HG03520 (cell line): ENCODE data around the gene ANKRD28.

Source experiments
- ATAC-seq: cut with Tn5 transposase; IDR thresholded peaks from one replicate; pipeline ENCODE4 v1.9.1; 2021; ENCODE audit warnings: mild to moderate bottlenecking, moderate library complexity; ENCODE audit not compliant: unreplicated experiment

Gene ANKRD28

DNA sequence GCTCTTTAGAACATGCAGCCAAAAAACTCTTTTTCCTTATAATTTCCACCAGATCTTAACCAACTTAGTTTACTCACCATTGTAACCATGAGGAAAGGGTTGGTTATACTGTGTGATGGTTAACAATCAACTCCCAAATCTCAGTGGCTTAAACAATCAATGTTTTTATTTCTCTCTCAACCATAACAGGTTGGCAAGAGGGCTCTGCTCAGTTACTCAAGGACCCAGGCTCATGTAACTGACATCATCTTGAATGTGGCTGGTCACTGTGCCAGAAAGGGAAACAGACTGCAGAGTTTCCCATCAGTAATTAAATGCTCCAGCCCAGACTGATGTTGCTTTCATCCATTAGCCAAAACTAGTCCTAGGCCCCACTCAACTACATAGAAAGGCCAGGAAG lies 69.0 kb downstream of the ANKRD28 start:
- no peak for ATAC-seq

DNA sequence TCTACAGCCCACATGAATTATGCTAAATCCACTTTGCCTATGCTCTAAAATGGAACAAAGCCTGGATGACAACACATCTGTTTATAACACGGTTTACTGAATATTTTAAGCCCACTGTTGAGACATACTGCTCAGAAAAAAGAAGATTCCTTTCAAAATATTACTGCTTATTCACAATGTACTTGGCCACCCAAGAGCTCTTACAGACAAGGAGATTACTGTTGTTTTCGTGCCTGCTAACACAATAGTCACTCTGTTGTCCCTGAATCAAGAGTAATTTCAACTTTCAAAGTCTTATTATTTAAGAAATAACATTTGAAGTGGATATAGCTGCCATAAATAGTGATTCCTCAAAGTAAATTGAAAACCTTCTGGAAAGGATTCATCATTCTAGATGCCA lies 70.9 kb downstream of the ANKRD28 start:
- no peak for ATAC-seq

DNA sequence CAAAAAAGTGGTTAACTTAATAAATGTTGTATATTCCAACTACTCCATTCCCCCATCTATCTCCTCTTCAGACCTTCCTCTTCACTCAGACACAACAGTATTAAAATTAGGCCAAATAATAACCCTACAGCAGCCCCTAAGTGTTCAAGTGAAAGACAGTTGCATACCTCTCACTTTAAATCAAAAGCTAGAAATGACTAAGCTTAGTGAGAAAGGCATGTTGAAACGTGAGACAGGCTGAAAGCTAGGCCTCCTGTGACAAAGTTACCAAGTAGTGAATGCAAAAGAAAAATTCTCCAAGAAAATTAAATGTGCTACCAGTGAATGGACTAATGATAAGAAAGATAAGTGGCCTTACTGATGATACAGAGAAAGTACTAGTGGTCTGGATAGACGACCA lies 71.7 kb downstream of the ANKRD28 start:
- ATAC-seq, result peak; percentile 76

DNA sequence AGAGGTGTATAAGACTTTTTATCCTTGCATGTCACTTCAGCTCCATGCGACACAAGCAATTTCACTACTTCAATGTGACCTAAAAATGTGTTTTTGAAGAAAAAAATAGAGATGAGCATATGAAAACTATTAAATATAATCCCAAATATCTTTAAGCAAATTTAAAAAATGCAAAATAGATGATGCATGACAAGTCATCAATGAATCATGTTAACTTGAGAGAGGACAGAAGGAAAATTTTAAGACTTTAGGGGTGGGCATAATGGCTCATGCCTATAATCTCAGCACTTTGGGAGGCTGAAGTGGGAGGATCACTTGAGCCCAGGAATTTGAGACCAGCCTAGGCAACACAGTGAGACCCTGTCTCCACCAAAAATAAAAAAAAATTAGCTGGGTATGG lies 73.3 kb downstream of the ANKRD28 start:
- ATAC-seq, result no peak

DNA sequence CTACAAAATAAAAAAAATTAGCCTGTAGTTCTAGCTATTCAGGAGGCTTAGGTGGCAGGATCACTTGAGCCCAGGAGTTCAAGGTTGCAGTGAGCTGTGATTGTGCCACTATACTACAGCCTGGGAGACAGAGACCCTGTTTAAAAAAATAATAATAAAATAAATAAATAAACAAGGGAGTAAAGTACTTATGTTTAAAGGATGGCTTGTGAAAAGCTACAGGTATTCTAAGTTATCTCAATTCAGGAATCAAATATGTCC lies 74.2 kb downstream of the ANKRD28 start:
- ATAC-seq, result no peak

DNA sequence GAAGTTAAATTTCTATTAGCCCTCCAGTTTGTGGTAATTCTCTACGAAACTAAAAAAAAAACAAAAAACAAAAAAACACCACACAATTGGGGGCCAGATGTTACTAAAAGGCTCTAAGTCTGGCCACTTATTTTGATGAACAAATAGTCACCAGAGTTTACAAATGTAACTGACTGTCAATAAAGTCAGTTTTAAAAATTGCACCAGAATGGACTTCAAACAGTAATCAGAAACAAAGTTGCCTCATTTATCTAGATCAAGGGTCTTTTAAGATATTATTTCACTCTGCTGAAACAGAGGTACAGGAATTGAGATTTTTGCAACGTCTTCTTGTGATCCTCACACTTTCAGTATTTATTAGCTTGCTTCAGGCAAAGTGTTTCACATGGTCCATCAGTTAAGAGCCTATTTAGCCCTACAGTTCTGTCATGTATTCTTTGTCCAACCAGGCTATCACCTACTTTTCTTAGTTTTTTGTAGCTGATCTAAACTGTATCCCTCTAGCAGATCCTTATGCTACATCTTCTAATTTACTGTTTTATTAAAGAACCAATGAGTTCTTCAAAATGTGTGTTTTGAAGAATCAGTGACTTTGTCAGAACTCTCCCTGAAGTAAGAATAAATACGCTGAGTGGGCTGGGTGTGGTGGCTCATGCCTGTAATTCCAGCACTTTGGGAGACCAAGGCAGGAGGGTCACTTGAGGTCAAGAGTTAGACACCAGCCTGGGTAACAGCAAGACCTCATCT lies 74.7 kb downstream of the ANKRD28 start:
- ATAC-seq, result no peak

DNA sequence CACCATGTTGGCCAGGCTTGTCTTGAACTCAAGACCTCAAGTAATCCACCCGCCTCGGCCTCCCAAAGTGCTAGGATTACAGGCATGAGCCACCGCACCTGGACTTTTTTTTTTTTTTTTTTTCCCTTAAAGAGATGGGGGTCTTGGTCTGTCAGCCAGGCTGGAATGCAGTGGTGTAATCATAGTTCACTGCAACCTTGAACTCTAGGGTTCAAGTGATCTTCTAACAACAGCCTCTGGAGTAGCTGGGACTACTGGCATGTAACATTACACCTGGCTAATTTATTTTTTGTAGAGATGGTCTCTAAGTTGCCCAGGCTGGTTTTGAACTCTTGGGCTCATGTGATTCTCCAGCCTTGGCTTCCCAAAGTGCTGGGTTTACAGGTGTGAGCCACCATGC lies 81.6 kb downstream of the ANKRD28 start:
- no peak for ATAC-seq

DNA sequence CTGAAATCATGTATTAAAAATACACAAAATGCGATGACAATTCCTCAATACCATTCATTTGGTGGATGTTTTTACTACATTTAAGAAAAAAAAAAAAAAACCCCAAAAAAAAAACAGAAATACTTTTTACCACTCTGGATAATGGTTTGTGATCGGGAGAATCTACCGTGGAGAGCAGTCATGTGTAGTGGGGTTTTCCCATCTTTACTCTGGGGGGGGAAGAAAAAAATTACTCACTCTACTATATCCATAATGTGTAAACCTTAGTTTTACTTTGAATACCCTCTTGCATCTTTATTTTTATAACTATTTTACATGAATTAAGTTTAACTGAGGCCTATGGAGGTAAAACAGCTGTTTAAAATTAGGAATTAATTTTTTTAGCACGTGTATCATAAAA lies 83.3 kb downstream of the ANKRD28 start:
- ATAC-seq, result no peak

DNA sequence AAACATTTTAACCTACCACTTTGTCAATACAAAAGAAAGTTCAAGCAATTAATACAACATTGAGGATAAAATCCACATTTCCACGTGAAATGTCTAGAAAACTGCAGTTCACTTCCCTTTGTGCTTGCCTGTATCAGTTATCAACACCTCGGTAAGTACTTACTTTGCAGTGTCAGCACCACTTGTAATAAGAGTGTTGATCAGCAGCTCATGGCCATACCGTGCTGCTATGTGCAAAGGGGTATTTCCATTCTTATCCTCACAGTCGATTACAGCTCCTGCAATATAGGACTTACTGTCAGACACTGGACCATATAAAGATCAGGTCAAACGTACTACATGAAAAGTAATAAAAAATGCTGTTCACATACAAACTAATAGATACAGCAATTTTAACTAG lies 84.4 kb downstream of the ANKRD28 start:
- no peak for ATAC-seq

DNA sequence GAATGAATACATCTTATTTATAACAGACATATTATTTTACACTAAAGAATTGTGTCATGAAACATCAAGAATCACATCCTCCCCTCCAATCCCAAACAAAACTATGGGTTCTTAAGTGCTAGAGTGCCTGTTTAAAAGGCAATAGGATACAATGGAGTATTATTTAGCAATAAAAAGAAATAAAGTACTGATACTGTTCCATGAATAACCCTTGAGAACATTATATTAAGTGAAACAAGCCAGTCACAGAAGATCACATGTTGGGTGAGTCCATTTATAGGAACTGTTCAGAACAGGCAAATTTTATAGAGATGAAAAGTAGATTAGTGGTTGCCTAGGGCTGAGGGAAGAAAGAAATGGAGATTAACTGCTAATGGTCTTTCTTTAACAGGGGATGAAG lies 86.5 kb downstream of the ANKRD28 start:
- no peak for ATAC-seq

DNA sequence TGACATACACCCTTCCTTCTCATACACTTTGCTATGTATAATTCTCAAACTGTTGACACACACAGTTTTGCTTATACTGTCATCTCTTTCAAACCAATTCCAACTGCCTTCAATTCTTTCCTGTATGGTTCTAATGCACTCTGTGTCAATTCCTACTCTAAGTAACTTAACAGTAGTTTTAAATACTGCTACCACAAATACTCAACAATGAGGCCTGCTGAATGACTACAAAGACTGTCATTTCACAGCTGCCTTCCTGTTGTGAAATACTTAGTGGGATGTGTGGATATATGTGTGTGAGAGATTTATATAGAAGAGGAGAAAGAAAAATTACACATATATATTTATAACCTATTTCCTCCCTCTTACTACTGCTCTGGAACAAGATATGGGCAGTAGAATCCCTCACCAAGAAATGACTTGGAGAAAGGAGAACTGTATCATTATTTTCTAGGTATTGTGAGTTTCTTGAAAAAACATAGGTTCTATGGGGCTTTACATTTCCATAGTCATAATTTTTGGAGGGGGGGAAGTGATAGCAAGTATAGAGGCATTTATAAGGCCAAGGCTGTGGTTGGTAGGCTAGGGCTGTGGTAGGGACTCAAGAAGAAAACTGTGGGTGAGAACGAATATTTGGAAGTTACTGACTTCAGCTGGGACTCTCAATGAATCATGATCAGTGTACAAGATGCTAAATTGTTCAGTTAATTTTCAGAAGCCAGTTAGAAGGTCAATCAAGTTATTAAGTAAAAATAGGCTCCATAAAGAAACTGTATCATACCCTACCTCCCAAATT lies 88.7 kb downstream of the ANKRD28 start:
- no peak for ATAC-seq

DNA sequence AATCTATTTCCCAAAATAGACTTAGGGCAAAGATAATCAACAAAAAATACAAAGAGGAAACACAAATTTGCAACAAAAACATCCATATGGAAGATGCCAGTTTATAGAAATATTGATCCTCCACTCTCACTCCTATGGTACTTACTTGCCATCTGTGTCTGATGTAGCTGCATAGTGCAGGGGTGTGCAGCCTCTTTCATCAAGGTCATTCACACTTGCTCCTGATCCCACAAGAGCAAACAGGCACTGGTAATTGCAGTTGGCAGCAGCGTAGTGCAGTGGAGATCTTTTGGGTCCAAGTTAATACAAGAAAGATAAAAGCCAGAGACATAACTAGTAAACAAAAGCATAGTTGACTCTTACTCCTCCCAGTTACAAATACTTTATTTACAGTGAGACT lies 90.0 kb downstream of the ANKRD28 start:
- ATAC-seq, result no peak

DNA sequence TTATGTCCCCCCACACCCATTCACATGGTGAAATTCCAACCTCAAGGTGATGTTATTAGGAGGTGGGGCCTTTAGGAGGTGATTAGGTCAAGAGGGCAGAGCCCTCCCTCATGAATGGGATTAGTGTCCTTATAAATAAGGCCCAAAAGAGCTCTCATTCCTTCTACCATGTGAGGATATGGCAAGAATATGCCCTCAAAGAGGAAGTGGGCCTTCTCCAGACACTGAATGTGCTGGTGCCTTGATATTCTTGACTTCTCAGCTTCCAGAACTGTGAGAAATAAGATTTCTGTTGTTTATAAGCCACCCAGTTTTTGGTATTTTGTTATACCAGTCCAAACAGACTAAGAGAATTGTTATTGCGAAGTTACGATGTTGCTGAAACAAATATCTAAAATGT lies 94.4 kb downstream of the ANKRD28 start:
- ATAC-seq, result no peak

DNA sequence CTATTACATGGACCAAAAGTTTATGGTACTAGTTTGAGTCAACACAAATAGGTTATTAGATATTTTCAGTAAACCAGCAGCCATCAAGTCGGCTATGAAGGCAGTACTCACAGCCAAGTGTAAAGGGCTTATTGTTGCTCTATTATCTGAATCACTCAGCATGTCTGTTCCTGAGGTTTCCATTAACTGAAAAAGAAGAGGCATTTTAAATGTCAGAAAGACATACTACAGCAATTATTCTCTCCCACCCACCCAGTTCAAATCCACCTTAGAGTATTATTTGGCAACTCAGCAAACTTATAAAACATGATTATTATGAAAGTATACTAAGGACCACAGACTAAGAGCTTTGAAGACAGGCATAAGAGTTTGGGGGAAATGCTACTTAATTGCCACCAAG lies 103.2 kb downstream of the ANKRD28 start:
- ATAC-seq, result no peak

DNA sequence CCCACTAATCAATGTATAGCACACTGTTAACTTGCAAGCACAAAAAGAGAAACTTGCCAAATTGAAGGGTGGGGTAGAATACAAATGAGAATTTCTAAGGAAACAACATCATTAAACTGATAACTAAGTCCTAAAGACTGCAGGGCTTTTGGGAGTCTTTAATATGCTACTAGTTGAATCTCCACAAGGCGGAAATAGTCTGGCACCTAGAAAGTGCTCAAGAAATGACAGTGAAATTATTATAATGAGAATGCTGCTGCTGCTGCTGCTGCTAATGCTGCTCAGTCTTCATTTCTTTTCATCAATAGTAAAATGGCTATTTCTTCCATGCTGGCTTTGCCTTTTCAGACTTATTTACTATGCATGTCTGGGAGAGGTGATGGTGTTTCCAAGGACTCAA lies 104.4 kb downstream of the ANKRD28 start:
- ATAC-seq, result no peak

DNA sequence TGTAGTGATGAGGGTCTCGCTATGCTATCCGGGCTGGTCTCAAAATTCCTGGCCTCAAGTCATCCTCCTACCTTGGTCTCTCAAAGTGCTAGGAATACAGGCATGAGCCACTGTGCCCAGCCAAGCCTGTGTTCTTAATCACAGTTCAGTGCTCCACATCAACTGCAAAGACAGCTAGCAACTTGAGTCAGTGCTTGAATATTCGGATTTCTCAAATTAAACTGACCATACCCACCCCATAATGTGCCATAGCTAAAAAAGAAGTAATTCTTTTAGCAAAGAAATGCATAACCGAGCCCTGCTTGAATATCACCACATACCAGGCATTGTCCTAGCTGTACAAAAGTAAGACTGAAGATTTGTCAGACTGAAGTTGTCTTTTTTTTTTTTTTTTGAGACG lies 107.0 kb downstream of the ANKRD28 start:
- ATAC-seq, result no peak

DNA sequence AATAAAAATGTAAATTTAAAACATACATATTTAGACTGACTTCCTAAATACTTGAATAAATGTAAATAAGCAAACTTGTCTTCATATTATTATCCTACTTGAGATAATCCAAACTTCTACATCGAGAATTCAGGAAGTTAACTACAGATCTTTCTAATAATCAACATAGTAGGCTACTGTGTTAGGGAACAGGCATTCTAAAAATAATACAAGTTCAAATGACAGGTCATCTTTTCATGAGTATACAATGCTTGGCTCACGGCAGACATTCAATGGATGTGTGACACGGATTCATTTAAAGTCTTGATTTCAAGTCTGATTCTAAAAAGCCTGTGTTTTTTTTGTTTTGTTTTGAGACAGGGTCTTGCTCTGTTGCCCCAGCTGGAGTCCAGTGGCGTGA lies 107.5 kb downstream of the ANKRD28 start:
- no peak for ATAC-seq

DNA sequence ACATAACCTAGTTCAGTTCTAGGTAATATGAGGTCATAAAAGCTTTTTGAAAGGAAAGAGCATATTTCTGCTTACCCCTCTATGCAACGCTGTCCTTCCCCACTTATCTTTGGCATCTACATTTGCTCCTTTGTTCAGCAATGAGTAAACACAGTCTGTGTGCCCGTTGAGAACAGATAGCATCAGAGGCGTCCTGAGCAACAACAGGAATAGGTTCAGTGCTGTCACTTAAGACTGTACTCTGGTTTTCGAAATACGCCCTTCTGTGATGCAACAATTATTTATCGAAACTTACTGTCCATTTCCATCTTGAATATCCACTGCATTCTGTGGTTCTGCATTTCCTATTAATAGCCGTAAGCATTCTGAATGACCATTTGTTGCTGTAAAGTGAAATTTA lies 111.9 kb downstream of the ANKRD28 start:
- ATAC-seq, result no peak

DNA sequence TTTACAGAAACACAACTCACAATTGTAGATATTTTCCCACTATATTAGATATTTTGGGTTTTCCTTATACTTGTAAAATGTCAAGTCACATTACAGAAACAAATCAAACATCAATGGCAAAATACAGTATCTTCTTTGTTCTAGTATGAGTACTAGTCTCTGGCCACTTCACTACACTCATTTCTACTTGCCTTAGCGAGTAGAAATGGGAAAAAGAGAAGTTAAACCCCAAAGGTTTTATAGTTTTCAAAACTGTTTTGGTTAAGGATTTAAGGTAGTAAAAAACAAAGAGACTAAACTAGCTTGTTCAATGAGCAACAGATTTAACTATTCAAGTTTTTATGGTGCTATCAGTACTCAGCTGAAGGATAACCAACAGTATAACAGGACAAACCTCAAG lies 114.5 kb downstream of the ANKRD28 start:
- no peak for ATAC-seq

DNA sequence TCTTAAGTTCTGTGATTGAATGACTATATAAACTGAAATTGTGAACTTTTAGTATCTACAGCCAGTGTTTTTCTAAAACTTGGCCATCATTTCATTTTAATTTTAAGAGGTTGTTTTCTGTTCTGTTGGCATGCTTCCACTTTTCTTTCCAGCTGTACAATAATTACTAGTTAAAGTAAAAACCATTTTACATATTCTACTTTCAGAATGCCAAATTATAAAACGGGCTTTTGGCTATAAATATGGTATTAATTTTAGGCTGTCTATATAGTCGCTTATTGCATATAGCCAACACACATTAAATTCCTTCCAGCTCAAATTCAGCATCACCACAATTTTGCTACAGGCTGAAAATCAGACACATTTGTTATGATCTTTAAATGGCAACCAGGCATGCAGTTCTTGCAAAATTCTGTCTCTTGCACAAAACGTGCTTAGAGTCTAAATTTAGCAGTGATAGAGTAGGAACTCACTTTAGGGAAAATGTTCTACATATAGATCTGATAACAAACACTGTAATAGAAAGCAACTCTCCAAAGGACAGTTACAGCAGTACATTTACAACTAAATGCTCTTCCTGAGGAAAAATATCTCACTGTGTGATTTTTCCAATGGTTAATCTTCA lies 115.1 kb downstream of the ANKRD28 start:
- ATAC-seq, result no peak

DNA sequence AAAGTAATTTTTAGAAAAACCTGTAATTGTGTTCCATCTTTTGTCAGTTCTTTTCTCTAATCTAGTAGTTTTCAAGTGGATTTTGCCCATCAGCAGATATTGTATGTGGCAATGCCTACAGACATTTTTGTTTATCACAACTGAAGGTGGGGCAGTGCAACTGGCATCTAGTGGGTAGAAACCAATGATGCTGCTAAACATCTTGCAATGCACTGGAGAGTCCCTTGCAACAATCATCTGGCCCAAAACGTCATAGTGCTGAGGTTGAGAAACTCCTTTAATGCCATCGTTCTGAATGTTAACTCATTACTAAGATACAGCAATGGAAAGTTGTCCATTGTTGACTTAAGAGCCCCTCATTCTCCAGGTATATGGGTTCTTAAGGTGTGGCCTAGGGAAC lies 116.1 kb downstream of the ANKRD28 start:
- no peak for ATAC-seq

DNA sequence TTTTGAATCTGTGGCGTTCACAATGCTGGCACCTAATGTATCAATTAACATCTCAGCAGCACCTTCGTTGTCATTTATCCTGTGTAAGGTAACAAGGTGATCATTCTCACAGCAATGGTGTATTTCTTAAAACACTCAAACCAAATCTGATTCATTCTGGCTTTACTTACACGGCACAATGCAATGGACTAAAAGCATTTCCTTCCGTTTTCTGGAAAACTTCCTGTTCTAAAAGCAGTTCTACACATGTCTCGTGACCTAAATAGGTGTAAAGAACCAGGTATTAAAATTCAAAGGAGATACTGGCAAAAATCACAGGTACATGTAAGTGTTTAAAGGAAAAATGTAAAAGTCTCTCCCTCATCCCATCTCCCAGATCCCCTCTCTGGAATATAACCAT lies 118.5 kb downstream of the ANKRD28 start:
- no peak for ATAC-seq
